K562 (cell line): ENCODE measurements around the gene SOX6. TPM values are rescaled to one million over a fixed set of nuclear protein-coding genes. Genes with fewer than 3 reads are reported as not detected.

ENCODE experiments used
- CBFA2T3 ChIP-seq: fragments of 450-650 bp; IDR thresholded peaks from 2 replicates; pipeline ENCODE4 v1.6.1; 2017
- CBX5 ChIP-seq: IDR thresholded peaks from 2 replicates; pipeline ENCODE4 v1.6.1; 2014; ENCODE audit warnings: low read depth, borderline replicate concordance
- DACH1 ChIP-seq: fragments of 450-650 bp; IDR thresholded peaks from 2 replicates; pipeline ENCODE4 v1.6.1; 2018; ENCODE audit not compliant: partially characterized antibody
- DPF2 ChIP-seq: fragments of 450-650 bp; IDR thresholded peaks from 2 replicates; pipeline ENCODE4 v1.6.1; 2016
- GATA2 ChIP-seq: sonication (generic); formaldehyde crosslinking; IDR thresholded peaks from 2 replicates; pipeline ENCODE4 v1.4.0; 2020; ENCODE audit warnings: mild to moderate bottlenecking, missing genetic modification reagents
- GATAD2A ChIP-seq: fragments of 450-650 bp; IDR thresholded peaks from 2 replicates; pipeline ENCODE4 v1.6.1; 2017
- SMARCE1 ChIP-seq: fragments of 450-650 bp; IDR thresholded peaks from 2 replicates; pipeline ENCODE4 v1.7.1; 2016; ENCODE audit warnings: mild to moderate bottlenecking
- ZBTB2 ChIP-seq: fragments of 450-650 bp; IDR thresholded peaks from 2 replicates; pipeline ENCODE4 v1.6.1; 2016; ENCODE audit warnings: antibody characterized with exemption
- ZFP30 ChIP-seq: fragments of 250-450 bp; sonication (Bioruptor Pico); IDR thresholded peaks from 2 replicates; pipeline ENCODE4 v1.8.0; 2022; ENCODE audit warnings: moderate library complexity, mild to moderate bottlenecking, inconsistent platforms, borderline replicate concordance
- ZNF79 ChIP-seq: fragments of 250-450 bp; sonication (Bioruptor Pico); IDR thresholded peaks from 2 replicates; pipeline ENCODE4 v1.4.0; 2020; ENCODE audit warnings: low read depth, mild to moderate bottlenecking, moderate library complexity
- polyA plus RNA-seq, 8 experiments: library from polyadenylated mRNA; depleted of rRNA in 4 of 8; stranded (reverse) in 5 of 8; unstranded in 3 of 8; fragments of >200 nt; fragmentation: Nextera tagmentation in 2 of 8; fragmentation: Illumina TruSeq in 1 of 8; extraction: Ambion mirVana in 2 of 8; extraction: Trizol in 1 of 8; gene quantifications; 2 replicates each; pipeline versions ENCODE4 v1.2.1 to v1.2.3, GENCODE V29; 2011 to 2014; ENCODE audit warnings: inconsistent platforms in 1 of 8, missing spikeins in 1 of 8
- total RNA-seq, 7 experiments: library from RNA; depleted of rRNA in 6 of 7; stranded (reverse); fragments of >200 nt in 6 of 7; fragmentation: Illumina TruSeq in 2 of 7; extraction: Trizol in 2 of 7; gene quantifications; 2 replicates each; pipeline versions ENCODE4 v1.2.1 to v1.2.3, GENCODE V29; 2011 to 2021; ENCODE audit warnings: low replicate concordance in 1 of 7
- TF ChIP-seq, protein P1 (sequence below), 2 experiments: fragments of 150-350 bp in 1 of 2; IDR thresholded peaks; 2 replicates each; pipeline ENCODE4 v1.6.1; 2012 to 2016; ENCODE audit warnings: low read depth in 2 of 2, low read length in 2 of 2, mild to moderate bottlenecking in 1 of 2, moderate library complexity in 1 of 2
- TF ChIP-seq, protein P2 (sequence below): sonication (generic); formaldehyde crosslinking; IDR thresholded peaks from 2 replicates; pipeline ENCODE4 v1.8.0; 2023; ENCODE audit warnings: missing genetic modification reagents, mild to moderate bottlenecking, borderline replicate concordance
- TF ChIP-seq, protein P3 (sequence below): fragments of 250-450 bp; sonication (Bioruptor Pico); IDR thresholded peaks from 2 replicates; pipeline ENCODE4 v1.4.0; 2020; ENCODE audit warnings: mild to moderate bottlenecking, moderate library complexity, borderline replicate concordance
- TF ChIP-seq, protein P4 (sequence below): IDR thresholded peaks from 2 replicates; pipeline ENCODE4 v1.6.1; 2011; ENCODE audit not compliant: insufficient read length; ENCODE audit errors: extremely low read depth

Gene SOX6
- total and polyA plus RNA-seq, 9 of the 15 experiments (the other 6 are each of a cell fraction or from before 2014, with no cell fraction given), result 0.89 to 8.7 (median 5.7) TPM

DNA sequence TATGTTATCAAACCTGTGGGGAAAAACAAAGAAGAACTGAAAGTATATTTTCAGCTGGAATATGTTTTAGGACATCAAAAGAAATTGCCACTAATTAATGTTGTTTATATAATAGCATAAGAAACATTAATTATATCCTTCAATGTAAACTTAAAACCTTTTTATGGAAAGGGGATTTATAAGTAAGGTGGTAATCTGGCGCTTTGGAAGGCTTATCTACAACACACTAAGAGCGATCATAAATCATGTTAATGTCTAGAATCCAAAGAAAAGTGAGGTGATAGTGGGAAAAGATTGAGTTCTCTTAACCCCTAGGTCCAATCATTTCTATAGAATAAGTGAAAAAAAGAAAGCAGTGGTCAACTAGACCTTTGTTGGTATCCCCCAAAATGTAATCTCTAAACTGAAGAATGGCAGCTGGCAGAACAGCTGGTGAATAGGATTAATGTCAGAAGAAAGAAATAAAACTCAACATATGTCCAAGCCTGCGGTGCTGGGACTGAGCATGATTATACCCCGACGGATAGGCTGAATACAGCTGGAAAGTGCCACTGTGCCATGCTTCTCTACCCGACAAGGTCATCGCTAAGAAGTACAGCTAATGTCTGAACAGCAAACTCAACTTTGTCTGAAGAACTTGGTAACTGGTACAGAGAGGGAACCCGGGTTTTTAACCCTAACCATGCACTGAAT is 64.0 kb downstream of the SOX6 start (continued):
- TF ChIP-seq, protein P1, sequence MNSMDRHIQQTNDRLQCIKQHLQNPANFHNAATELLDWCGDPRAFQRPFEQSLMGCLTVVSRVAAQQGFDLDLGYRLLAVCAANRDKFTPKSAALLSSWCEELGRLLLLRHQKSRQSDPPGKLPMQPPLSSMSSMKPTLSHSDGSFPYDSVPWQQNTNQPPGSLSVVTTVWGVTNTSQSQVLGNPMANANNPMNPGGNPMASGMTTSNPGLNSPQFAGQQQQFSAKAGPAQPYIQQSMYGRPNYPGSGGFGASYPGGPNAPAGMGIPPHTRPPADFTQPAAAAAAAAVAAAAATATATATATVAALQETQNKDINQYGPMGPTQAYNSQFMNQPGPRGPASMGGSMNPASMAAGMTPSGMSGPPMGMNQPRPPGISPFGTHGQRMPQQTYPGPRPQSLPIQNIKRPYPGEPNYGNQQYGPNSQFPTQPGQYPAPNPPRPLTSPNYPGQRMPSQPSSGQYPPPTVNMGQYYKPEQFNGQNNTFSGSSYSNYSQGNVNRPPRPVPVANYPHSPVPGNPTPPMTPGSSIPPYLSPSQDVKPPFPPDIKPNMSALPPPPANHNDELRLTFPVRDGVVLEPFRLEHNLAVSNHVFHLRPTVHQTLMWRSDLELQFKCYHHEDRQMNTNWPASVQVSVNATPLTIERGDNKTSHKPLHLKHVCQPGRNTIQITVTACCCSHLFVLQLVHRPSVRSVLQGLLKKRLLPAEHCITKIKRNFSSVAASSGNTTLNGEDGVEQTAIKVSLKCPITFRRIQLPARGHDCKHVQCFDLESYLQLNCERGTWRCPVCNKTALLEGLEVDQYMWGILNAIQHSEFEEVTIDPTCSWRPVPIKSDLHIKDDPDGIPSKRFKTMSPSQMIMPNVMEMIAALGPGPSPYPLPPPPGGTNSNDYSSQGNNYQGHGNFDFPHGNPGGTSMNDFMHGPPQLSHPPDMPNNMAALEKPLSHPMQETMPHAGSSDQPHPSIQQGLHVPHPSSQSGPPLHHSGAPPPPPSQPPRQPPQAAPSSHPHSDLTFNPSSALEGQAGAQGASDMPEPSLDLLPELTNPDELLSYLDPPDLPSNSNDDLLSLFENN (IDR thresholded peaks at IDR 0.05; ENCODE audit: low read depth in 2 of 2, low read length in 2 of 2), result no peak
- TF ChIP-seq, protein P2, sequence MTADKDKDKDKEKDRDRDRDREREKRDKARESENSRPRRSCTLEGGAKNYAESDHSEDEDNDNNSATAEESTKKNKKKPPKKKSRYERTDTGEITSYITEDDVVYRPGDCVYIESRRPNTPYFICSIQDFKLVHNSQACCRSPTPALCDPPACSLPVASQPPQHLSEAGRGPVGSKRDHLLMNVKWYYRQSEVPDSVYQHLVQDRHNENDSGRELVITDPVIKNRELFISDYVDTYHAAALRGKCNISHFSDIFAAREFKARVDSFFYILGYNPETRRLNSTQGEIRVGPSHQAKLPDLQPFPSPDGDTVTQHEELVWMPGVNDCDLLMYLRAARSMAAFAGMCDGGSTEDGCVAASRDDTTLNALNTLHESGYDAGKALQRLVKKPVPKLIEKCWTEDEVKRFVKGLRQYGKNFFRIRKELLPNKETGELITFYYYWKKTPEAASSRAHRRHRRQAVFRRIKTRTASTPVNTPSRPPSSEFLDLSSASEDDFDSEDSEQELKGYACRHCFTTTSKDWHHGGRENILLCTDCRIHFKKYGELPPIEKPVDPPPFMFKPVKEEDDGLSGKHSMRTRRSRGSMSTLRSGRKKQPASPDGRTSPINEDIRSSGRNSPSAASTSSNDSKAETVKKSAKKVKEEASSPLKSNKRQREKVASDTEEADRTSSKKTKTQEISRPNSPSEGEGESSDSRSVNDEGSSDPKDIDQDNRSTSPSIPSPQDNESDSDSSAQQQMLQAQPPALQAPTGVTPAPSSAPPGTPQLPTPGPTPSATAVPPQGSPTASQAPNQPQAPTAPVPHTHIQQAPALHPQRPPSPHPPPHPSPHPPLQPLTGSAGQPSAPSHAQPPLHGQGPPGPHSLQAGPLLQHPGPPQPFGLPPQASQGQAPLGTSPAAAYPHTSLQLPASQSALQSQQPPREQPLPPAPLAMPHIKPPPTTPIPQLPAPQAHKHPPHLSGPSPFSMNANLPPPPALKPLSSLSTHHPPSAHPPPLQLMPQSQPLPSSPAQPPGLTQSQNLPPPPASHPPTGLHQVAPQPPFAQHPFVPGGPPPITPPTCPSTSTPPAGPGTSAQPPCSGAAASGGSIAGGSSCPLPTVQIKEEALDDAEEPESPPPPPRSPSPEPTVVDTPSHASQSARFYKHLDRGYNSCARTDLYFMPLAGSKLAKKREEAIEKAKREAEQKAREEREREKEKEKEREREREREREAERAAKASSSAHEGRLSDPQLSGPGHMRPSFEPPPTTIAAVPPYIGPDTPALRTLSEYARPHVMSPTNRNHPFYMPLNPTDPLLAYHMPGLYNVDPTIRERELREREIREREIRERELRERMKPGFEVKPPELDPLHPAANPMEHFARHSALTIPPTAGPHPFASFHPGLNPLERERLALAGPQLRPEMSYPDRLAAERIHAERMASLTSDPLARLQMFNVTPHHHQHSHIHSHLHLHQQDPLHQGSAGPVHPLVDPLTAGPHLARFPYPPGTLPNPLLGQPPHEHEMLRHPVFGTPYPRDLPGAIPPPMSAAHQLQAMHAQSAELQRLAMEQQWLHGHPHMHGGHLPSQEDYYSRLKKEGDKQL, result no peak
- TF ChIP-seq GATA2 (CRISPR knock-in tag) (no peak), CBFA2T3 (peak; percentile 36; the same call in 1 of the 2 replicates), DPF2 (peak; percentile 72; the same call in 1 of the 2 replicates), SMARCE1 (peak; percentile 39; the same call in 1 of the 2 replicates), DACH1 (peak; percentile 52), ZBTB2 (no peak), ZNF79 (CRISPR knock-in tag) (no peak), GATAD2A (0 out of 2 replicates have a peak, but pooled peaks have one; percentile 11), CBX5 (no peak), ZFP30 (no peak)
- TF ChIP-seq, protein P3, sequence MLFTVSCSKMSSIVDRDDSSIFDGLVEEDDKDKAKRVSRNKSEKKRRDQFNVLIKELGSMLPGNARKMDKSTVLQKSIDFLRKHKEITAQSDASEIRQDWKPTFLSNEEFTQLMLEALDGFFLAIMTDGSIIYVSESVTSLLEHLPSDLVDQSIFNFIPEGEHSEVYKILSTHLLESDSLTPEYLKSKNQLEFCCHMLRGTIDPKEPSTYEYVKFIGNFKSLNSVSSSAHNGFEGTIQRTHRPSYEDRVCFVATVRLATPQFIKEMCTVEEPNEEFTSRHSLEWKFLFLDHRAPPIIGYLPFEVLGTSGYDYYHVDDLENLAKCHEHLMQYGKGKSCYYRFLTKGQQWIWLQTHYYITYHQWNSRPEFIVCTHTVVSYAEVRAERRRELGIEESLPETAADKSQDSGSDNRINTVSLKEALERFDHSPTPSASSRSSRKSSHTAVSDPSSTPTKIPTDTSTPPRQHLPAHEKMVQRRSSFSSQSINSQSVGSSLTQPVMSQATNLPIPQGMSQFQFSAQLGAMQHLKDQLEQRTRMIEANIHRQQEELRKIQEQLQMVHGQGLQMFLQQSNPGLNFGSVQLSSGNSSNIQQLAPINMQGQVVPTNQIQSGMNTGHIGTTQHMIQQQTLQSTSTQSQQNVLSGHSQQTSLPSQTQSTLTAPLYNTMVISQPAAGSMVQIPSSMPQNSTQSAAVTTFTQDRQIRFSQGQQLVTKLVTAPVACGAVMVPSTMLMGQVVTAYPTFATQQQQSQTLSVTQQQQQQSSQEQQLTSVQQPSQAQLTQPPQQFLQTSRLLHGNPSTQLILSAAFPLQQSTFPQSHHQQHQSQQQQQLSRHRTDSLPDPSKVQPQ (CRISPR knock-in tag), result no peak
- TF ChIP-seq, protein P4, sequence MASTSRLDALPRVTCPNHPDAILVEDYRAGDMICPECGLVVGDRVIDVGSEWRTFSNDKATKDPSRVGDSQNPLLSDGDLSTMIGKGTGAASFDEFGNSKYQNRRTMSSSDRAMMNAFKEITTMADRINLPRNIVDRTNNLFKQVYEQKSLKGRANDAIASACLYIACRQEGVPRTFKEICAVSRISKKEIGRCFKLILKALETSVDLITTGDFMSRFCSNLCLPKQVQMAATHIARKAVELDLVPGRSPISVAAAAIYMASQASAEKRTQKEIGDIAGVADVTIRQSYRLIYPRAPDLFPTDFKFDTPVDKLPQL, result no peak
